Measurements from ENCODE around the gene NID1. TPM values are rescaled to one million over a fixed set of nuclear protein-coding genes. Genes with fewer than 3 reads are reported as not detected.

Gene NID1
- total and polyA plus RNA-seq, 4 donors = 21.2 to 90.1 (median 55.2) TPM

- no peaks in the 10 kb centered on the region for H3K36me3 ChIP-seq (ENCODE audit: control insufficient read depth in 4 of 4, insufficient read depth in 3 of 4, low read depth in 1 of 4, low read length in 3 of 4)
- H3K9me3 ChIP-seq (ENCODE audit: control insufficient read depth in 4 of 4, low read length in 3 of 4) = no peaks in the 10 kb centered on the region
- H3K27me3 ChIP-seq (ENCODE audit: control insufficient read depth in 4 of 4, insufficient read depth in 4 of 4, low read length in 3 of 4) = no peaks in the 10 kb centered on the region
- no peak overlapping the region for H3K9ac ChIP-seq (ENCODE audit: low read depth in 1 of 2, low read length in 2 of 2)
- peaks cover 0 to 3% (median 0%) of the 10 kb centered on the region in 4 donors for H3K4me1 ChIP-seq (ENCODE audit: control insufficient read depth in 4 of 4, insufficient read depth in 4 of 4, low read length in 3 of 4)
- no peak overlapping the region for H3K27ac ChIP-seq (ENCODE audit: low read depth in 1 of 2, low read length in 2 of 2)
- no peak overlapping the region for H3K4me3 ChIP-seq (ENCODE audit: low read depth in 1 of 3, low read length in 3 of 3)
- TF ChIP-seq GABPA (IDR thresholded peaks at IDR 0.05 in 1 of 2, conservative IDR thresholded peaks at IDR 0.05 in 1 of 2) (no peak), REST (IDR thresholded peaks at IDR 0.05) (no peak), RXRA (IDR thresholded peaks at IDR 0.05) (no peak), FOXA2 (IDR thresholded peaks at IDR 0.05) (no peak), TAF1 (conservative IDR thresholded peaks at IDR 0.05) (no peak), SP1 (IDR thresholded peaks at IDR 0.05) (no peak), RAD21 (IDR thresholded peaks at IDR 0.05) (no peak), ZBTB33 (IDR thresholded peaks at IDR 0.05) (no peak), EGR1 (IDR thresholded peaks at IDR 0.05; ENCODE audit: low read depth in 2 of 2) (no peak), MAX (IDR thresholded peaks at IDR 0.05) (no peak), CTCF (IDR thresholded peaks at IDR 0.05; ENCODE audit: low read depth, low read length, missing input control) (no peak), NR2F2 (IDR thresholded peaks at IDR 0.05) (no peak), YY1 (IDR thresholded peaks at IDR 0.05) (no peak), HNF4G (IDR thresholded peaks at IDR 0.05) (no peak), ATF3 (IDR thresholded peaks at IDR 0.05) (no peak), JUND (IDR thresholded peaks at IDR 0.05) (no peak)
- WGBS = 95% methylated on average over 10 of the region's 10 CpGs
- DNase-seq (ENCODE audit: low spot score) = no peak
Observed at GRCh38 chr1:236081546-236082227, 16.8 kb upstream of the NID1 start.
